Measurements from ENCODE around the gene ERGIC2. TPM values are rescaled to one million over a fixed set of nuclear protein-coding genes. Genes with fewer than 3 reads are reported as not detected.

Gene ERGIC2
- total and polyA plus RNA-seq, 9 of the 15 experiments (the other 6 are each of a cell fraction or from before 2014, with no cell fraction given) = 24.1 to 180 (median 75.7) TPM

DNA sequence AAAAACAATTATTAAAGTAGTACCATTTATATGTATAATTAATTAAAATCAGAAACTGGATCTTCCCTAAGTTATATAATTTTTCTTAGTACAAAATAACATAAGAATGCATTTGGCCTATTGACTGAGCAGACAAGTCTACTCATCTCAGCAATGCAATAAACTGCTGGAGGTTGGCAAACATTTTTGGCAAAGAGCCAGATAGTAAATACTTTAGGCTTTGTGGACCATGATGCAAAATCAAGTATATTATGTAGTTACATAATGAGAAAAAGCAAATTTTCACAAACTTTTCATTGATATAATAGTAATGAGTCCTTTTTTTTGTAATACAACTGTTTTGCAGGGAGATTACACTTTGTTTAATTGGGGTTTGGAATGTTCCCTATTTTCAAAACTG lies 30.9 kb downstream of the ERGIC2 start:
- H4K20me1 ChIP-seq (replicated peaks; ENCODE audit: control insufficient read depth, insufficient read depth, low read length) = no peaks in the 10 kb centered on the region
- POLR2A ChIA-PET = no interaction called here
- CTCF ChIA-PET (ENCODE audit: low intra/inter-chr PET ratio) = no interaction called here
- no peak overlapping the region for H2AFZ ChIP-seq (ENCODE audit: low read depth, low read length)
- no peaks in the 10 kb centered on the region for H3K27me3 ChIP-seq (ENCODE audit: control insufficient read depth in 2 of 2, insufficient read depth in 2 of 2, low read length in 2 of 2)
- H3K4me3 ChIP-seq = no peak overlapping the region
- no TSS peak for BruUV-seq (replicated peaks)
- peaks cover 60% of the 10 kb centered on the region for H3K36me3 ChIP-seq (ENCODE audit: control insufficient read depth, insufficient read depth, low read length)
- TF ChIP-seq, protein P1, sequence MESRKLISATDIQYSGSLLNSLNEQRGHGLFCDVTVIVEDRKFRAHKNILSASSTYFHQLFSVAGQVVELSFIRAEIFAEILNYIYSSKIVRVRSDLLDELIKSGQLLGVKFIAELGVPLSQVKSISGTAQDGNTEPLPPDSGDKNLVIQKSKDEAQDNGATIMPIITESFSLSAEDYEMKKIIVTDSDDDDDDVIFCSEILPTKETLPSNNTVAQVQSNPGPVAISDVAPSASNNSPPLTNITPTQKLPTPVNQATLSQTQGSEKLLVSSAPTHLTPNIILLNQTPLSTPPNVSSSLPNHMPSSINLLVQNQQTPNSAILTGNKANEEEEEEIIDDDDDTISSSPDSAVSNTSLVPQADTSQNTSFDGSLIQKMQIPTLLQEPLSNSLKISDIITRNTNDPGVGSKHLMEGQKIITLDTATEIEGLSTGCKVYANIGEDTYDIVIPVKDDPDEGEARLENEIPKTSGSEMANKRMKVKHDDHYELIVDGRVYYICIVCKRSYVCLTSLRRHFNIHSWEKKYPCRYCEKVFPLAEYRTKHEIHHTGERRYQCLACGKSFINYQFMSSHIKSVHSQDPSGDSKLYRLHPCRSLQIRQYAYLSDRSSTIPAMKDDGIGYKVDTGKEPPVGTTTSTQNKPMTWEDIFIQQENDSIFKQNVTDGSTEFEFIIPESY (CRISPR knock-in tag; IDR thresholded peaks at IDR 0.05) = no peak
- TF ChIP-seq CBX8 (IDR thresholded peaks at IDR 0.05; ENCODE audit: borderline replicate concordance, extremely low read depth, low read depth, low read length, poor library complexity, severe bottlenecking) = no peak
- TF ChIP-seq, protein P2, sequence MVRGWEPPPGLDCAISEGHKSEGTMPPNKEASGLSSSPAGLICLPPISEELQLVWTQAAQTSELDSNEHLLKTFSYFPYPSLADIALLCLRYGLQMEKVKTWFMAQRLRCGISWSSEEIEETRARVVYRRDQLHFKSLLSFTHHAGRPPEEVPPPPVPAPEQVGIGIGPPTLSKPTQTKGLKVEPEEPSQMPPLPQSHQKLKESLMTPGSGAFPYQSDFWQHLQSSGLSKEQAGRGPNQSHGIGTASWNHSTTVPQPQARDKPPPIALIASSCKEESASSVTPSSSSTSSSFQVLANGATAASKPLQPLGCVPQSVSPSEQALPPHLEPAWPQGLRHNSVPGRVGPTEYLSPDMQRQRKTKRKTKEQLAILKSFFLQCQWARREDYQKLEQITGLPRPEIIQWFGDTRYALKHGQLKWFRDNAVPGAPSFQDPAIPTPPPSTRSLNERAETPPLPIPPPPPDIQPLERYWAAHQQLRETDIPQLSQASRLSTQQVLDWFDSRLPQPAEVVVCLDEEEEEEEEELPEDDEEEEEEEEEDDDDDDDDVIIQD (CRISPR knock-in tag; IDR thresholded peaks at IDR 0.05) = no peak
- no peak for TF ChIP-seq SIN3A (IDR thresholded peaks at IDR 0.05; ENCODE audit: borderline replicate concordance in 2 of 2, control insufficient read depth in 1 of 2, low read depth in 2 of 2, low read length in 2 of 2)
- TF ChIP-seq ATF1 (CRISPR knock-in tag; IDR thresholded peaks at IDR 0.05) = no peak
- TF ChIP-seq ATF1 (tag; IDR thresholded peaks at IDR 0.05) = no peak
- TF ChIP-seq NFIC (IDR thresholded peaks at IDR 0.05) = peak; percentile 96
- no peak for TF ChIP-seq ZNF140 (CRISPR knock-in tag; IDR thresholded peaks at IDR 0.05)
- peak; percentile 89 for TF ChIP-seq NFIX (CRISPR knock-in tag; IDR thresholded peaks at IDR 0.05; ENCODE audit: low read depth)
- no peak for TF ChIP-seq POLR2B (IDR thresholded peaks at IDR 0.05; ENCODE audit: low read depth, partially characterized antibody)
- TF ChIP-seq, protein P3, sequence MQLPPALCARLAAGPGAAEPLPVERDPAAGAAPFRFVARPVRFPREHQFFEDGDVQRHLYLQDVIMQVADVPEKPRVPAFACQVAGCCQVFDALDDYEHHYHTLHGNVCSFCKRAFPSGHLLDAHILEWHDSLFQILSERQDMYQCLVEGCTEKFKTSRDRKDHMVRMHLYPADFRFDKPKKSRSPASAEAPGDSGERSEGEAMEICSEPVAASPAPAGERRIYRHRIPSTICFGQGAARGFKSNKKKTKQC (CRISPR knock-in tag; IDR thresholded peaks at IDR 0.05) = no peak
- no peaks in the 10 kb centered on the region for H3K4me1 ChIP-seq (replicated peaks in 1 of 2; ENCODE audit: control insufficient read depth in 2 of 2, insufficient read depth in 2 of 2, low read length in 2 of 2)
- DNase-seq (ENCODE audit: extremely low read depth in 1 of 4, low spot score in 3 of 4) = no peak
- H3K9me3 ChIP-seq (replicated peaks; ENCODE audit: control insufficient read depth, insufficient read depth, low read depth, low read length) = no peaks in the 10 kb centered on the region
- H3K27ac ChIP-seq (ENCODE audit: extremely low read depth, low read depth, low read length) = no peak overlapping the region
- H3K4me2 ChIP-seq (ENCODE audit: insufficient read depth, low read length) = no peak overlapping the region
- H3K9ac ChIP-seq (ENCODE audit: insufficient read depth in 1 of 2, low read depth in 2 of 2, low read length in 2 of 2) = no peak overlapping the region
- in situ Hi-C loops (cut with MboI) (no loop called here), intact Hi-C loops (cut with micrococcal nuclease) (no loop called here)
- FAIRE-seq = no peak
- no peak for ATAC-seq
- no peaks in the 10 kb centered on the region for H3K79me2 ChIP-seq (ENCODE audit: control insufficient read depth, insufficient read depth, low read length)
- H3K9me1 ChIP-seq (ENCODE audit: control insufficient read depth, insufficient read depth, low read length) = no peaks in the 10 kb centered on the region
